Neural cell (in vitro differentiated cells): ENCODE measurements around the gene ZMYM2.

Experiments
- CTCF ChIP-seq: fragments of 450-650 bp; IDR thresholded peaks from 2 replicates; pipeline ENCODE4 v1.5.1; 2014; ENCODE audit warnings: antibody characterized with exemption, mild to moderate bottlenecking, moderate library complexity; ENCODE audit not compliant: poor library complexity, severe bottlenecking
- REST ChIP-seq: IDR thresholded peaks from 2 replicates; pipeline ENCODE4 v1.6.1; 2012; ENCODE audit warnings: borderline replicate concordance

GRCh38 chr13:20057214-20057613 is 98.7 kb downstream of the ZMYM2 start:
- TF ChIP-seq CTCF = no peak
- no peak for TF ChIP-seq REST
